ENCODE data around the gene COL4A2.

COL4A2 gene

GRCh38 chr13:110326263-110326904 is 19.3 kb downstream of the COL4A2 start:
- Mint-ChIP-seq H3K27ac (no peak overlapping the region), H3K27me3 (peaks cover 46% of the 10 kb centered on the region), H3K9me3 (no peaks in the 10 kb centered on the region), H3K36me3 (ENCODE audit: low read depth) (no peaks in the 10 kb centered on the region), H3K4me1 (no peaks in the 10 kb centered on the region), H3K4me3 (no peak overlapping the region)
- ATAC-seq (no peak), DNase-seq (no peak)

DNA sequence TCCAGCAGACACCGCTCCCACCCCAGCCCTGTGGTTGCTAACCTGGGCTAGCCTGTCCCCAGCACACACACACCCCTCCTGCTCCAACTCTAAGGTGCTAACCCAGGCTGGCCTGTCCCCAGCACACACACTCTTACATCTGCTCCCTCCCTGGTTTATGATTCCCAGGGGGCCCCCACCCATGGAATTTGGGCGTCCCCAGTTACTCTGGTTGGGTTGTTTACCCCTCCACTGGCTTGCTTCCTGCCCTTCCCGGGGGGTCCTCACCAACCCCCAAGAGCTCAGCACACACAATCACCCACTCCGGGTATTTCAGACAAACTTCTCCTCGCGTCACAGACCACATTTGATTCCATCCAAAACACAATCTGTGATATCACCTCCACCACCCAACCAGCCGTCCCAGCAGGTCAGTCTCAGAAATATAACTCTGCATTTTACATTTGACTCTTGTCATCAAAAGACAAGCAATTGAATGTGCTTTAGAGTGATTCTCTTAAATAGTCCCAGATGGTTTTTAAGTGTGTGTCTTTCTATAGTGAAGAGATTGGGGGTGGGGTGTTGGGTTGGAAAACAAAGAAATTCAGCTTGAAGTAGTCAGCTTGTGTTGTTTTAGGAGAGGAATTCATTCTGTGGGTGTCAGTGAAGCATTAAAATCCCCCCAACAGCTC is 20.1 kb downstream of the COL4A2 start:
- ATAC-seq (no peak), DNase-seq (no peak)
- H3K27ac Mint-ChIP-seq, result no peak overlapping the region
- no peaks in the 10 kb centered on the region for H3K9me3 Mint-ChIP-seq
- H3K4me1 Mint-ChIP-seq, result no peaks in the 10 kb centered on the region
- H3K36me3 Mint-ChIP-seq (ENCODE audit: low read depth), result no peaks in the 10 kb centered on the region
- no peak overlapping the region for H3K4me3 Mint-ChIP-seq
- H3K27me3 Mint-ChIP-seq, result peaks cover 43% of the 10 kb centered on the region

DNA sequence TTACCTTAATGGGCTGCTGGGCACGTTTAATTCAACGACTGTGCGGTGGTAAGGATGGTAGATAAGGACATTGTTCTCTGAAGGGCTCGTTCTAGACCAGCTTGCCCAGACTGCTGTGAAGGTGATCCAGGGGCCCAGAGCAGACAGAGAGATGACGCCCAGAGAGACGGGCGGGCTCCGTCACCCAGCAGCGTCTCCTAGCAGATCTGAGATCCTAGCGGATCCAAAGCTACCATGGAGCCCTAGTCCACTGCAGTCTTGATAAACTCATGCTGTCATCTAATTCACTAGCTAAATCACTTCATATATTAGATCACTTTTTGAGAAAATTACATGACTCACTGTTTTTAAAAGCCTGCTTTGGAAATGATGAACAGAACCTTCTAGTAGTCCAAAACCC is 21.5 kb downstream of the COL4A2 start:
- no peak overlapping the region for H3K4me3 Mint-ChIP-seq
- H3K4me1 Mint-ChIP-seq, result no peaks in the 10 kb centered on the region
- H3K36me3 Mint-ChIP-seq (ENCODE audit: low read depth), result no peaks in the 10 kb centered on the region
- H3K9me3 Mint-ChIP-seq, result no peaks in the 10 kb centered on the region
- H3K27me3 Mint-ChIP-seq, result peaks cover 39% of the 10 kb centered on the region
- no peak overlapping the region for H3K27ac Mint-ChIP-seq
- no peak for ATAC-seq
- no peak for DNase-seq

- no peak overlapping the region for H3K27ac Mint-ChIP-seq
- DNase-seq (no peak), ATAC-seq (no peak)
- H3K27me3 Mint-ChIP-seq, result peaks cover 36% of the 10 kb centered on the region
- H3K36me3 Mint-ChIP-seq (ENCODE audit: low read depth), result no peaks in the 10 kb centered on the region
- H3K9me3 Mint-ChIP-seq, result no peaks in the 10 kb centered on the region
- no peaks in the 10 kb centered on the region for H3K4me1 Mint-ChIP-seq
- H3K4me3 Mint-ChIP-seq, result no peak overlapping the region
Measured at GRCh38 chr13:110329258-110329657, 22.2 kb downstream of the COL4A2 start.

- peaks cover 36% of the 10 kb centered on the region for H3K27me3 Mint-ChIP-seq
- no peak for DNase-seq
- H3K27ac Mint-ChIP-seq, result no peak overlapping the region
- no peaks in the 10 kb centered on the region for H3K9me3 Mint-ChIP-seq
- no peaks in the 10 kb centered on the region for H3K4me1 Mint-ChIP-seq
- H3K36me3 Mint-ChIP-seq (ENCODE audit: low read depth), result no peaks in the 10 kb centered on the region
- no peak overlapping the region for H3K4me3 Mint-ChIP-seq
- ATAC-seq, result no peak
Measured at GRCh38 chr13:110329798-110330461, 22.8 kb downstream of the COL4A2 start.

- DNase-seq, result no peak
- Mint-ChIP-seq H3K27me3 (peaks cover 33% of the 10 kb centered on the region), H3K27ac (no peak overlapping the region)
Measured at GRCh38 chr13:110330491-110331011, 23.5 kb downstream of the COL4A2 start.

DNA sequence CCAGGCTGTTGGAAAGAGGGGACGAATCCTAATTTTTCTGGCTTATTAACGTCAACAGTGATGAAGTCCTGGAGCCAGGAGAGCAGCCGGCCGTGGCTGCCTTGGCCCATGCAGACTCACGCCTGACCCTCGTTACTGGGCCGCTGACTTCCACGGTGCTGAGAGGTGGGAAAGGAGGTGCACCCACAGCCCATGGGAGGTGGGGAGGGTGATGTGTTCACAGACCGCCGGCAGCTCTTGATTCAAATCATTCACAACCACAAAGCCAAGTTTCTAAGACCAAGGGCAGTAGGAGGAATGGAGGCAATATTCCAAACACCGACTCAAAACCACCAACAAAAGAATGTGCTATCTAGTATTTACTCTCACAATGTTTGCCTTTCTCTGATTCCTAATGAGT is 24.3 kb downstream of the COL4A2 start:
- Mint-ChIP-seq H3K4me3 (no peak overlapping the region), H3K9me3 (no peaks in the 10 kb centered on the region), H3K27ac (no peak overlapping the region), H3K4me1 (no peaks in the 10 kb centered on the region), H3K27me3 (peaks cover 28% of the 10 kb centered on the region), H3K36me3 (ENCODE audit: low read depth) (no peaks in the 10 kb centered on the region)
- ATAC-seq (no peak), DNase-seq (no peak)

More at GRCh38 chr13:110330491-110331011, 23.5 kb downstream of the COL4A2 start:
- no peak for ATAC-seq
- no peaks in the 10 kb centered on the region for H3K9me3 Mint-ChIP-seq
- H3K36me3 Mint-ChIP-seq (ENCODE audit: low read depth), result no peaks in the 10 kb centered on the region
- no peaks in the 10 kb centered on the region for H3K4me1 Mint-ChIP-seq
- H3K4me3 Mint-ChIP-seq, result no peak overlapping the region

GRCh38 chr13:110332750-110333149 is 25.7 kb downstream of the COL4A2 start:
- no peaks in the 10 kb centered on the region for H3K9me3 Mint-ChIP-seq
- no peaks in the 10 kb centered on the region for H3K36me3 Mint-ChIP-seq (ENCODE audit: low read depth)
- DNase-seq (no peak), ATAC-seq (no peak)
- no peak overlapping the region for H3K4me3 Mint-ChIP-seq
- H3K27ac Mint-ChIP-seq, result no peak overlapping the region
- H3K4me1 Mint-ChIP-seq, result no peaks in the 10 kb centered on the region
- peaks cover 19% of the 10 kb centered on the region for H3K27me3 Mint-ChIP-seq

DNA sequence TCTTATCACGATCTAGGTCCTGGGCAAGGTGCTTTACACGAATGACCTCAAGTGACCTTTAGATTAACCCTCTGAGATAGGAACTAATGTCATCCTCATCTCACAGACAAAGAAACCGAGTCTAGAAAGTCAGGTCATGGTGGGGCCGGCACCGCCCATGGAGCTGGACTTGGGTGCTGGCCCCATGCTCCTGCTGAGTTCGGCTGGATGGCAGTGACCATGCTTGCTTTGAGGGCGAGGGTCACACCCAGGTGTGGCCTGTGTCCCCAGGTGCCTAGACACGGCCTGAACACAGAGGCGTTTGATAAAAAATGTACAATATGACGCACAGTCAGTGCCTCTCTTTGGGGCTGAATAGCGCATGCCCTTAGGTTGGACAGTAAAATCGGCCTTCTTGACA is 26.8 kb downstream of the COL4A2 start:
- no peak overlapping the region for H3K4me3 Mint-ChIP-seq
- H3K4me1 Mint-ChIP-seq, result peaks cover 3% of the 10 kb centered on the region
- no peaks in the 10 kb centered on the region for H3K36me3 Mint-ChIP-seq (ENCODE audit: low read depth)
- ATAC-seq (no peak), DNase-seq (no peak)
- no peaks in the 10 kb centered on the region for H3K9me3 Mint-ChIP-seq
- no peak overlapping the region for H3K27ac Mint-ChIP-seq
- H3K27me3 Mint-ChIP-seq, result peaks cover 23% of the 10 kb centered on the region

DNA sequence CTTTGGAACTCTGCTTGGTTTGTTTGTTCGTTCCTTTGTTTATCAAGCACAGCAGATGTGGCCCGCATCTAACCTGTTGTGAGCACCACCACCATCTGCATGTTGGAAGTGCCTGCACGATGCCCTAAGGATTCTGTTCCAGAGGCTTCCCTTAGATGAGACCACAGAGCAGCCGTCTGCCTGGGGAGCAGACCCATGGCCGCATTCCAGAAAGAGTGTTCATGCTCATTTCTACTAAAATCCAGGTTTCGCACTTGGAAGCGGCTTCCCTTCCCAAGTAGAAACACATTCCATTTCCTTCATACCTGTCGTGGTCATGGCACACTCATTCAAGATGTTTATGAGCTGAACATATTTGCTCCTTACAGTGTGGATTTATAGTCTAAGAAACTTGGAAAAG is 27.2 kb downstream of the COL4A2 start:
- no peak overlapping the region for H3K4me3 Mint-ChIP-seq
- peaks cover 6% of the 10 kb centered on the region for H3K4me1 Mint-ChIP-seq
- H3K9me3 Mint-ChIP-seq, result no peaks in the 10 kb centered on the region
- H3K27ac Mint-ChIP-seq, result no peak overlapping the region
- ATAC-seq (no peak), DNase-seq (no peak)
- H3K36me3 Mint-ChIP-seq (ENCODE audit: low read depth), result no peaks in the 10 kb centered on the region
- peaks cover 25% of the 10 kb centered on the region for H3K27me3 Mint-ChIP-seq

DNA sequence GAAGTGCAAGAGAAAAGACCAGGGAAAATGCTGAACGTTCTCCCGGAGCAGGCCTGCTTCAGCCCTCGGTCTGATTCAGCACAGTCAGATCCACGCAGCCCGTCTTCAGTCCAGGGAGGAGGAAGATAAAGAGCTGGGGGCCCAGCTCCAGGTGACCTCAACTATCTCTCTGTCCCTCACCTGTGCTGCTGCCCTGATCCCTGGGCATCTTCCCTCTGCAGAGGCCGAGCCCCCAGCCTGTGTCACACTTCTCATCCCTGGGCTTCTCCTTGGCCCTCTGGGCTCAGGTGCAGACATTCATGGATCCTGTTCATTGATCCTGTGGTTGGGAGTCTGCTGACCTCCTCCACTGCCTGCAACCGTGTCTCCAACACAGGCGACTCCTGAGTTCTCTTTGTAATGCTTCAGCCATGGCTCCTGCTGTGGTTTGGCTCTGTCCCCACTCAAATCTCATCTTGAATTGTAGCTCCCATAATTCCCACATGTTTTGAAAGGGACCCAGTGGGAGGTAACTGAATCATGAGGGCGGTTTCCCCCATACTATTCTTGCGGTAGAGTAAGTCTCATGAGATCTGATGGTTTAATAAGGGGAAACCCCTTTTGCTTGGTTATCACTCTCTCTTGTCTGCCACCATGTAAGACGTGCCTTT is 27.9 kb downstream of the COL4A2 start:
- DNase-seq, result no peak
- no peak for ATAC-seq
- Mint-ChIP-seq H3K4me1 (peaks cover 12% of the 10 kb centered on the region), H3K27me3 (peaks cover 28% of the 10 kb centered on the region), H3K4me3 (no peak overlapping the region), H3K36me3 (ENCODE audit: low read depth) (no peaks in the 10 kb centered on the region), H3K9me3 (no peaks in the 10 kb centered on the region), H3K27ac (no peak overlapping the region)

- H3K4me1 Mint-ChIP-seq, result peaks cover 23% of the 10 kb centered on the region
- H3K27ac Mint-ChIP-seq, result no peak overlapping the region
- ATAC-seq, result no peak
- H3K36me3 Mint-ChIP-seq (ENCODE audit: low read depth), result no peaks in the 10 kb centered on the region
- no peak overlapping the region for H3K4me3 Mint-ChIP-seq
- DNase-seq, result no peak
- peaks cover 28% of the 10 kb centered on the region for H3K27me3 Mint-ChIP-seq
- no peaks in the 10 kb centered on the region for H3K9me3 Mint-ChIP-seq
Measured at GRCh38 chr13:110336108-110336507, 29.0 kb downstream of the COL4A2 start.

DNA sequence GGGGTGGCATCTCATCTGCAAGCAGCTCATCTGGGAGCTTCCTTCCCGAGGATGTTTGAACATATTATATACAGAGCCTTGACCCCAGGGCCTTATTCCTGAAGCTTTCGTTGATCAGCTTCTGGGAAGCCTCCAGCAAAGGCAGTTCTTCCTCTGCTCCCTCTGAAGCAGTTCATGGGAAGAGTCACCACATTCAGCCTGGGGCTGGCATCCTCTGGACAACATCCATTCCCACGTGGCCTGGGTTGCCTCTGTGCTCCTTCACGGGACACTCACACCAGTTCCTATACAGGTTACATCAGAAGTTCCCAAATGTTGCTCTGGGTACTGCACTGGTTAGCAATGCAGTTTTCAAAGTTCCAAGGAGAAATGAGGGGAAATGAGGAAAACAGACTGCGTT is 29.6 kb downstream of the COL4A2 start:
- peaks cover 32% of the 10 kb centered on the region for H3K27me3 Mint-ChIP-seq
- no peaks in the 10 kb centered on the region for H3K36me3 Mint-ChIP-seq (ENCODE audit: low read depth)
- peaks cover 29% of the 10 kb centered on the region for H3K4me1 Mint-ChIP-seq
- H3K4me3 Mint-ChIP-seq, result no peak overlapping the region
- ATAC-seq, result no peak
- H3K9me3 Mint-ChIP-seq, result no peaks in the 10 kb centered on the region
- no peak for DNase-seq
- H3K27ac Mint-ChIP-seq, result no peak overlapping the region

DNA sequence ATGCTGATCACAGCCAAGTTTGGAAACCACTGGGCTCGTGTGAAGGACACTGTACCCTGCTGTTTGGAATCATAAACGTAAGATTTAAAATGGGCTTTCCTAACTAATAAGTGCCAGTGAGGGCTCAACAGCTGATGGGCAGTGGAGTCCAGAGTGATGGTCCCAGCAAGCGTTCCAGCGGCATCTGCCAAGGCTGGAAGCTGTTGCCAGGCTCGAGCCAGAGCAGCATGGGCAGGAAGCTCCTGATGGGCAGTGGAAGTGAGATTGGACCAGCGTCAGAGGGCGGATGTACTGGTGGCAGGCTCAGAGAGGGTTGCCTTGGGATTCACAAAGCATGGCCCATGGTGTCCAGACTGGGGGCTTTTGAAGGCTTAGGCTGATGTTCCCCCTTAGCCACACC is 30.2 kb downstream of the COL4A2 start:
- Mint-ChIP-seq H3K9me3 (no peaks in the 10 kb centered on the region), H3K27ac (no peak overlapping the region), H3K36me3 (ENCODE audit: low read depth) (no peaks in the 10 kb centered on the region), H3K27me3 (peaks cover 32% of the 10 kb centered on the region), H3K4me3 (no peak overlapping the region), H3K4me1 (peaks cover 30% of the 10 kb centered on the region)
- DNase-seq, result no peak
- ATAC-seq, result no peak

All from activated naive CD8-positive, alpha-beta T cell treated with anti-CD3 and anti-CD28 coated beads, Interleukin-2, amount 50 U/mL, for 24 hours (primary cell).